Hematopoietic multipotent progenitor cell treated with erythropoietin and hydrocortisone succinate and interleukin-3 and kit ligand, for 4 days (in vitro differentiated cells): ENCODE results near the gene C10orf67.
"Not testable (repeated sequence)": the region's sequence is repeated elsewhere in the genome, so short reads cannot be mapped to it uniquely, and the experiment has no call there.

Experiments
- DNase-seq: peaks from one replicate; pipeline ENCODE4 v3.0.0-alpha.2; 2015

C10orf67 gene

DNA sequence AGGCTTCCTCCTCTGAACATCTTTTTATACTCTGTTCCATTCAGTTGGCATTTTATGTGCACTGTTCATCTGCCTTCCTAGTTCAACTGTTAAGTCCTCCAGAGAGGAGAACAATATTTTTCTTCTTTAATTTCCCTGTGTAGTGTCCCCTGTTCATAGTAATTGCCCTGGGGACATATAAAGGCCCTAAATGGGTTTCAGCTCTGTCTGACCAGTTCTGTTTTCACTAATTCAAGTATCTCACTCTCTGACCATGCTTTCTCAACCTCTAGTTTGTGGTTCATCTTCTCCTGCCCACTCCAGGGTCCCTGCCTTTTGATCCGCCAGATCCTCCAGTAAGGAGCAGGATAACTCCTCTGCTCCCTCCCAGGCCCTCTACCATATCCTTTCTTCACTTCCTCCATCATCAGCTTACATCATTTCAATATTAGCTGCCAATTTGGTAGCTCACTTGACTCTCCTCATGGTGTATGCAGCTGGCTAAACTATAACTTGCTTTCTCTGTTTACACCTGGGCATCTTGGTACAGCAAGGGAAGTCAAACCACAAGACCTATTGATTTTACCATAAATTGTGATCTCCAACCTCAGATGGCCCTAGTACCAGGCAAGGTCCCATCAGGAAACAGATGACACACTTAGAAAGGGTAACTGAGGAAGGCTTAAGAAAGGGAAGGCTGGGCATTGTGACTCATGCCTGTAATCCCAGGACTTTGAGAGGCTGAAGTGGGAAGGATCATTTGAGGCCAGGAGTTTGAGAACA is 17.7 kb upstream of the C10orf67 start:
- DNase-seq: no peak

- DNase-seq: no peak
Observed at GRCh38 chr10:23361665-23362064, 17.1 kb upstream of the C10orf67 start.

DNA sequence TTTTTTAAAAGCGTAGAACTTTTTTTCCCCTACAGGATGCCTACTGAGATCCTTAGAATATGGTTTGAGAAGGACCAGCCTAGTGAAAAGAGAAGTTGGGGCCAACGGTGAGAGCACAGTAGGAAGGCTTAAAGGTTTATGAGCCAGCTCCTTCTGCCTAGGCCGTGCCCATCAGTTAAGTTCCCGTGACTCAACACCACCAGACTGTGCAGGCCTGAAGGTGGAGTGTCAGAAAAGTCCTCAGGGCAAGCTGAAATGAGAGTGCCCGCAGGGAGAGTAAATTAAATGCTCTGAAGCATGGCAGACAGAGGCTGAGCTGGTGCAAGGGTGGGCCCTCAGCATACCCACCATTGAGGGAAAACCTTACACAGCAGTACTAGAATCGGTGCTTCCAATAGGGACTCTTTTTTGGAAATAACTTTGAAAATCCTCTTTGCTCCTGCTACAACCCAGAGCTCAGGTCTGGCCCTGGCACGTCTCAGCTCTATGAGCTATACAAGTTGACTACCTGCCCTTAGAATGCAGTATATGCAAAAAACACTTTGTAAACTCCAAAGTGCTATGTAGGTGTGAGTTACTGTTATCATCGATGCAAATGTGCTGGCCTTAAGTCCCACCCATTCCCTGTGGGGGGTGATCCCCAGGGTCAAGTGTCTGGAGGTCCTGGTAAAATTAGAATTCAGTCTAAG is 15.2 kb upstream of the C10orf67 start:
- DNase-seq: no peak

GRCh38 chr10:23358357-23358756 is 13.8 kb upstream of the C10orf67 start:
- no peak for DNase-seq

DNA sequence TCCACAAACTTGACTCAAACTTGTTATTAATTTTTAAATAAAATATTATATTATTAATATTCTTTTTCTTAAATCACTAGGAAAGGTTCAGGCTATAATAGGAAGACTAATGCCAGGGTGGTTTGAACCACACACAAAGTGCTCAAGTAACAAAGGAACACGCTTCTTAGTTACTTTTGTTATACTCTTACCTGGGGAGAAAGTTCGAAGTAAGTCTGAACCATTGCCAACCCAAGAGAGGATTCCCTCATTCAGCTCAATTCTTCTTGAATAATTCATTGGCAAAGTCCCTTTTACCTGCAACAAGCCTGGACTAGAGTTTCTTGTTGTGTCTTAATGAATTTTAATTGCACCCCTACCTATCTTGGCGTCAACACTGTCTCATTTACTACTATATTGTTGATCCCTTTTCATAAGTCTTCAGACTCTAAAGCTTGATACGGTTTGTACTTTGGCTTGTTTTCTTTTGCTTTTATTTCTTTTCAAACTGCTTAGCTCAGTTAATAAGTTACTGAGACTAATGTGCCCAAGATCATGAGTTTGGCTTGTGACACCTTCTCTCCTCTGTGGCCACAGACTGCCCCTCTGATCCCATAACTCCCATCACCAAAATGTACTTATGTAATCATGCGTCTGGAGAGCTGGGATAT is 10.2 kb upstream of the C10orf67 start:
- no peak for DNase-seq

DNA sequence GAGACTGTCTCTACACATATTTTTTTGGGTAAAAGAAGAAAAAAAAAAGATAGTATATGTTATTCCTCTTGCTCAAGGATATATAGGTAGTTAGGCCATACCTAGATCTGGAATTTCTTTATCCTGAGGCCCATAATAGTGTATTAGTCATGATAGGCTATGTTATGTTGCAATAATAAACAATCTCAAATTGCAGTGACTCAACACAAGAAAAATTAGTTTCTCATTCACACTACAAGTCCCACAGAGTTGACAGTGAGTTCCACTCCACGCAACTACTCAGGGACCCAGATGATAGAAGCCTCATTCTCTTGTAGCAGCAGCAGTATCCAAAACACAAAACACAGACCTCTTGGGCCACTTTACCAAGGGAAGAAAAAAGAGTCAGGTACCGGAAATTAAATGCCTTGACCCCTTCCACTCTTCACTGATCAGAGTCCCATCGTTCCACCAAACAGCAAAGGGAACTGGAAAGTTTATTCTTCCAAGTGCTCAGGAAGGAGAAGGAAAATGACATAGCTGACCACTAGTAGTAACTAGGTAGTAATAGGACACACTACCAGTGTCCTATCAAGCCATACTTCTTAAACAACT is 7.4 kb upstream of the C10orf67 start:
- no peak for DNase-seq

GRCh38 chr10:23350706-23351105 is 6.1 kb upstream of the C10orf67 start:
- DNase-seq: not testable (repeated sequence)

- DNase-seq: no peak
Observed at GRCh38 chr10:23345861-23346260, 1.3 kb upstream of the C10orf67 start.

DNA sequence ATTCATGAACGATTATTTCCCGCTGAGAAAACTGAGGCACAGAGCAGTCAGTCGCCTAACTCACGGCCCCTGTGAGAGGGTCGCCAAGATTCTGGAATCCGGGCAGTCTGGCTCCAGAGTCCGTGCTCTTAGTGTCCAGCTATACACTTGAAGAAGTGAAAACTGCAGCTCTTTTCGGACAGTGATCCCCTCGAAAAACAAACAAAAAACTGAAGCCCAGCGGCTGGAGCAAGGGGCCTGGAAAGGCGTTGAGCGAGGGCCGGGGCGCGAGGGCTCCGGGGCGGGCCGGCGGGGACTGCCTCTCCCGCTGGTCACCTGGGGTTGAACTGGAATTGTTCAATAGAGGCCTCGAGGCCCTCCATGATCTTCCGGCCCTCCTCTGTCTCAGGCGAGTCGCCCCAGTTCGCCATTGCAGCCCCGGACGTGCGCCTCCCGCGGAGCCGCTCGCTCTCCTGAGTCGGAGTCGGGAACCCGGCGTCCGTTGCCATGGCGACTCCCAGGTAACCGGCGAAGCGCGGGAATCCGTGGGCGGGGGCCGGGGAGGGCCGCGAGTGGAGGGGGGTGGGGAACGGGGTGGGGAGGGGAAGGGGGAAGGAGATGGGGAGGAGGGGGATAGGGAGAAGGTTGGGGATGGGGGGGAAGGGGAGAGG is 881 bp downstream of the C10orf67 start:
- DNase-seq: no peak

DNA sequence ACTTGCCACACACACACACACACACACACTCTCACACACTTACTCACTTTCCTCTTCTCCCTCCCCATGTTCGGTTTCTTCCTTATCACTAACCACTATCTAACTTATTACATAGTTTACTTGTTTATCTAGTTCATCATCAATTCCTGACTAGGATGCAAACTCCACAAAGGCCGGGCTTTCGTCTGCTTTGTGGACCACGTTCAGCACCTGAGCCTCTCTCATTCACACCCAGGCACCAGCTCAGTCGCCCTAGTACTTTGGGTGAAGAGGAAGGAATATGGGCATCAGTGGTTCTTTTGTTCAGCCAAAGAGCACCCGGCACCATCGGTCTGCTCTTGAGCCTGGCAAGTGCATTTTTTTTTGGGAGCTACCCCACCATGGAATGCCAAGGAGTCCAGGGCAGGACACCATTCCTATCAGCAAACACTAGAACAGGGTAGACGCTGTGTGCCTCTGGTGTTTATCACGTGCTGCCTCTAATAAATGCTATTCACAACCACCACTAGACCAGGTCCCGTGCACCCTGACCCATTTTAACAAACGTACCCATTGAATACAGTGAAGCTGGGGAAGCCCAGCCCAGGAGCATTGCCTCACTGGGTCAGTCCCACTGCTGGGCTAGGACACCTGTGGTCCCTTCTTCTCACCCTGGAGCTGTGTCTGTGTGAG is 2.2 kb downstream of the C10orf67 start:
- DNase-seq: no peak

DNA sequence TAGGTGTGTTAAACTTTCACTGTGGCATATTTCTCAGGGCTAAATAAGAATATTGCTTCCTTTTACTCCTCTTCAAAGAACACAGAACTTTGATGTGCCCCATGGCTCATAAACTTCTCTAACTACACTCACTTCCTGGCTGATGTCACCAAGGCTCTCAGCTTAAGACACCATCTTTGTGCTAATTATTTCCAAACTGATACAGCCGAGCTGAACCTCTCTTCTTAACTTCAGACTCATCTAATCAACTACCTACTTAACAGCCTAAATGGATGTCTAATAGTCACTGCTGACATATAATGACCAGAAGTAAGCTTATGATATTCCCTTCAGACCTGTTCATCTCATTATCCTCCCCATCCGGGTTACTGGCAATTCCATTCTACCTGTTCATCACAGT is 3.6 kb downstream of the C10orf67 start:
- no peak for DNase-seq

GRCh38 chr10:23340354-23340753 is 4.2 kb downstream of the C10orf67 start:
- no peak for DNase-seq

DNA sequence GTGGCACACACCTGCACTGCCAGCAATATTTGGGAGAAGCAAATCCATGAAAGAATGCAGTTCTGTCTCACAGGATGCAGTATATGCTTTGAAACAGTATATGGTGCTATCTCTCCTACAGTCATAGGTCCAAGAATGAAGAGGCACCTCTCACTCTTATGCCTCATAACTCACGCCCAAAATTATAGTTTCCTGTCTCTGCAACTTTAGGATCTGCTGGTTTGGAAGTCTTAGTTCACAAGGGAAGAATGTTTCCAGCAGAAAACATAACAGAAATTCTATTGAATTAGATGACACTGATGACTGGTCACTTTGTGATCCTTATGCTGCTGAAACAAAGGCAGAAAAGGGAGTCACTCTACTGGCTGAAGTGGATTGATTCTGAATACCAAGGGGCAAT is 5.7 kb downstream of the C10orf67 start:
- DNase-seq: no peak

DNA sequence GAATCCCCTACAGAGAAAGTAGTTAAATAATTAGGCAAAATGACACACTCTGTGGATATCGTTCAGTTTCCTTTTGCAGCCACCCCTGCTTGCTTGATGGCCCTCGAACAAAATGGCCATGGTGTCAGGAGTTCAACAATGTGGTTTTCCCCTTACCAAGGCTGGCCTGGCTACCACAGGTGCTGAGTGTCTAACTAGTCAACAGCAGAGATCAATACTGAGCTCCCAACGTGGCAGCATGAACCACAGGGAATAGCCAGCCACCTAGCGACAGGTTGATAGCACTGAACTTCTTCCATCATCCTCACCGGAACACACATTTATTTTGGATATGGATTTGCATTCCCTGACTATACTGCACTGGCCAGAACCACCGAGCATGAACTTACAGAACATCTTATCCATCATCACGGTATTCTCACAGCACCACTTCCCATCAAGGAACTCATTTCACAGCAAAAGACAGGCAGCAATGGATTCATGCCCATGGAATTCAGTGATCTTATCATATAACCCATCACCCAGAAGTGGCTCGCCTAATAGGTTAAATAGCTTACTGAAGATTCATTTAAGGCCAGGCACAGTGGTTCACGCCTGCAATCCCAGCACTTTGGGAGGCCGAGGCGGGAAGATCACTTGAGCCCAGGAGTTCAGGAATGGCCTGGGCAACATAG is 6.3 kb downstream of the C10orf67 start:
- DNase-seq: no peak

GRCh38 chr10:23337616-23338015 is 7.0 kb downstream of the C10orf67 start:
- no peak for DNase-seq

DNA sequence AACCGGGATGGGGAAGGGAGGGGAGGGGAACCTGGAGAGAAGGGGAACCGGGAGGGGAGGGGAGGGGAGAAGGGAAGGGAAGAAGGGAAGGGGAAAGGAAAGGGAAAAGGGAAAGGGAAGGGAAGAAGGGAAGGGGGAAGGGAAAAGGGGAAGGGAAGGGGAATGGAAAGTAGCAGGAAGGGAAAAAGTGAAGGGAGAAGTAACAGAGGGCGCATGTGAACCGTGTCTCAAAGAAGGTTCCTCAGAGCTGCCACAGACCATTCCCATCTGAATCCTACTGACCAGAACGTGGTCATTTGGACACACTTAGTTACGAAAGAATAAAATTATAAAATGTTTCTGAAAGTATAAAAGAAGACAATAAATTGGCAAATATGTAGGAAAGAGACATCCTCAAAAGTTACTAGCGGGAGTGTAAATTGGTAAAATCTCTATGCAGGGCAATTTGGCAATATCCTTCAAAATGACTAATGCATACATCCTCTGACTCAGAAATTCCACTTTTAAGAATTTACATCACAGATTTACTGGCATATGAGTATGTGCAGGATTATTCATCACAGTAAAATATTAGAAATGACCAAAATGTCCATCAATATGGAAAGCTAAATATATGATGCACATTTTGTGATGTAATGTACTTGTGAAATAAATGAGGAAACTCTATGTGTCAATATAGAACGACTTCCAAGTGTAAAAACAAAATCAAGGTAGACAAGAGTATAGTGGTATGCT is 12.9 kb downstream of the C10orf67 start:
- DNase-seq: no peak

DNA sequence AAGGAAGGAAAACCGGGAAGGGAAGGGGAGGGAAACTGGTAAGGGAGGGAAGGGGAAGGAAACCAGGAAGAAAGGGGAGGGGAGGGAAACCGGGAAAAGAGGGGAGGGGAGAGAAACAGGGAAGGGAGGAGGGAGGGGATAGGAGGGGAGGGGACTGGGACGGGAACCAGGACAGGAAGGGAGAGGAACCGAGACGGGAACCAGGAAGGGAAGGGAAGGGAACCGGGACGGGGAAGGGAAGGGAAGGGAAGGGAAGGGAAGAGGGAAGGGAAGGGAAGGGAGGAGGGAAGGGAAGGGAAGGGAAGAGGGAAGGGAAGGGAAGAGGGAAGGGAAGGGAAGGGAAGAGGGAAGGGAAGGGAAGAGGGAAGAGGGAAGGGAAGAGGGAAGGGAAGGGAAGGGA is 13.6 kb downstream of the C10orf67 start:
- DNase-seq: no peak

- no peak for DNase-seq
Observed at GRCh38 chr10:23326544-23327307, 17.9 kb downstream of the C10orf67 start.

DNA sequence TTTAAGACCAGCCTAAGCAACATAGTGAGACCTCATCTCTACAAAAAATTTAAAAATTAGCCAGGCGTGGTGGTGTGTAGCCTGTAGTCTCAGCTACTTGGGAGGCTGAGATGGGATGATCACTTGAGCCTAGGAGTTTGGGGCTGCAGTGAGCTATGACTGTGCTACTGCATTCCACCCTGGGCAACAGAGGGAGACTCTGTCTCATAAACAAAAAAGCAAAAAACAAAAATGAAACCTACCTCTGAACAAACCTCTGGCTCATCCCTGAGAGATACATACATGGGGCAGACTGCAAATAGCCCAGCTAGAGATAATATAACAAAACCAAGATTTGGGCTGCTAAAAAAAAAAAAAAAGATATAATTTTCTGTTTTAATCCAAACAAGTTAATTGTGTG is 19.5 kb downstream of the C10orf67 start:
- DNase-seq: no peak

DNA sequence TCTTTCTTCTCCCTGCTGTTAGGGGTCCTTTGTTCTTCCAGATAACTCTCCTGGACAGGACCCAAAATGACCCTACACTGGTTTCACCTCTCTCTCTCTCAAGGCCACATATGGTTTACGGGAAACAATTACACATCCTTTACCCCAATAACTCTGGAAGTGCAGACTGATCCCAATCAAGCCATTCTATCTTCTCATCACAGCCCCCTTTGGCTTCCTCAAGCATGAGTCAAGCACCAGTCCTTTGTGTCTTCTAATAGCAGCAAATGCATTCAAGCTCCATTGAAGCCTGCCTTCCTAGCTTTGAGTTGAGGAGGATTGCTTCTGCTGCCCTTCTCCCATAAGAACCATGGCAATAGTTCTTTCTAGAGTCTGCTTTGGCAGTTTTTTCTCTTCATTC is 20.2 kb downstream of the C10orf67 start:
- DNase-seq: no peak

DNA sequence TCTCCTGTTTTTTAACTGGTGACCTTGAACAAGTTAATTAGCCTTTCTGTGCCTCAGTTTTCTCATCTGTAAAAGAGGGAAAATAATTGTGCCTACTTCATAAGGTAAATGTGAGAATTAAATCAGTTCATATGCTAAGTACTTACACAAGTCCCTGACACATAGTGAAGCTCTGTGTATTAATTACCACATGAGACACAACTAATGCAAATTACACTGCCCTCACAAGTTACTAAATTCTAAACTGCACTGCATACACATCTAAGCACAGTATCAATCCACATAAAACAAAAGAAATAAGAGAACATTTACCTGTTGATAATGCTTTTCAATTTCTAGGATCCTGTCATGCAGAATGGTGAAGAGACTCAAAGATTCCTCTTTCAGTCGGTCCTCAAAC is 22.5 kb downstream of the C10orf67 start:
- DNase-seq: no peak
